Cerebellar cortex (tissue), 1 donor: ENCODE data around the gene SZT2.
"Not testable (repeated sequence)": the region's sequence is repeated elsewhere in the genome, so short reads cannot be mapped to it uniquely, and the experiment has no call there.

Source experiments
- DNase-seq: peaks from one replicate; pipeline ENCODE4 v3.0.0-alpha.2; 2015; ENCODE audit warnings: low spot score

The SZT2 gene

GRCh38 chr1:43388613-43389012, 1.1 kb upstream of the SZT2 start:
- no peak for DNase-seq

- DNase-seq: no peak
Observed at GRCh38 chr1:43392702-43393101, 3.0 kb downstream of the SZT2 start.

GRCh38 chr1:43395523-43395922, 5.8 kb downstream of the SZT2 start:
- no peak for DNase-seq

- no peak for DNase-seq
Observed at GRCh38 chr1:43396059-43396458, 6.4 kb downstream of the SZT2 start.

GRCh38 chr1:43398227-43398626, 8.5 kb downstream of the SZT2 start:
- DNase-seq: no peak

- DNase-seq: not testable (repeated sequence)
Observed at GRCh38 chr1:43400441-43400840, 10.7 kb downstream of the SZT2 start.

- no peak for DNase-seq
Observed at GRCh38 chr1:43402089-43402865, 12.6 kb downstream of the SZT2 start.

- DNase-seq: no peak
Observed at GRCh38 chr1:43404353-43404752, 14.7 kb downstream of the SZT2 start.

GRCh38 chr1:43405219-43405875, 15.6 kb downstream of the SZT2 start:
- no peak for DNase-seq

- DNase-seq: no peak
Observed at GRCh38 chr1:43405876-43406234, 16.2 kb downstream of the SZT2 start.

- DNase-seq: no peak
Observed at GRCh38 chr1:43410571-43410970, 20.9 kb downstream of the SZT2 start.

GRCh38 chr1:43413426-43413825, 23.7 kb downstream of the SZT2 start:
- not testable (repeated sequence) for DNase-seq

- peak; percentile 72 for DNase-seq
Observed at GRCh38 chr1:43414634-43415223, 25.0 kb downstream of the SZT2 start.

GRCh38 chr1:43415901-43416300, 26.2 kb downstream of the SZT2 start:
- no peak for DNase-seq

- DNase-seq: no peak
Observed at GRCh38 chr1:43418858-43419257, 29.2 kb downstream of the SZT2 start.

GRCh38 chr1:43419627-43420425, 30.1 kb downstream of the SZT2 start:
- DNase-seq: no peak

GRCh38 chr1:43420874-43421273, 31.2 kb downstream of the SZT2 start:
- no peak for DNase-seq

GRCh38 chr1:43421396-43421795, 31.7 kb downstream of the SZT2 start:
- DNase-seq: no peak

- DNase-seq: no peak
Observed at GRCh38 chr1:43421976-43422750, 32.5 kb downstream of the SZT2 start.

- DNase-seq: no peak
Observed at GRCh38 chr1:43422995-43423671, 33.4 kb downstream of the SZT2 start.
